Mucosa of rectum (tissue), 2 donors: ENCODE measurements around the gene SPINK14.

Experiments used
- H3K27ac ChIP-seq, 2 donors: one replicate each; pipeline ENCODE4 v1.7.0; 2013; ENCODE audit warnings: inconsistent platforms in 2 of 2, low read depth in 2 of 2, low read length in 2 of 2
- H3K27me3 ChIP-seq, 2 donors: one replicate each; pipeline ENCODE4 v1.7.0; 2013; ENCODE audit warnings: low read length in 2 of 2; ENCODE audit not compliant: control insufficient read depth in 2 of 2, insufficient read depth in 2 of 2
- H3K36me3 ChIP-seq, 2 donors: one replicate each; pipeline ENCODE4 v1.7.0; 2013; ENCODE audit warnings: low read length in 2 of 2; ENCODE audit not compliant: control insufficient read depth in 2 of 2, insufficient read depth in 2 of 2
- H3K4me1 ChIP-seq, 2 donors: one replicate each; pipeline ENCODE4 v1.7.0; 2013; ENCODE audit warnings: low read length in 2 of 2, mild to moderate bottlenecking in 1 of 2; ENCODE audit not compliant: control insufficient read depth in 2 of 2, insufficient read depth in 2 of 2
- H3K4me3 ChIP-seq, 2 donors: one replicate each; pipeline ENCODE4 v1.7.0; 2013; ENCODE audit warnings: low read length in 2 of 2
- H3K9ac ChIP-seq, 2 donors: one replicate each; pipeline ENCODE4 v1.7.0; 2013; ENCODE audit warnings: low read length in 2 of 2, low read depth in 1 of 2, mild to moderate bottlenecking in 1 of 2
- H3K9me3 ChIP-seq, 2 donors: one replicate each; pipeline ENCODE4 v1.7.0; 2013; ENCODE audit warnings: low read length in 2 of 2; ENCODE audit not compliant: control insufficient read depth in 2 of 2
- donor health status: healthy.
- donor health status: Normal muscosa, but diverticular disease.

SPINK14 gene

GRCh38 chr5:148221508-148221907, 53.2 kb downstream of the SPINK14 start:
- no peaks in the 10 kb centered on the region for H3K27me3 ChIP-seq
- no peak overlapping the region for H3K9ac ChIP-seq
- no peak overlapping the region for H3K4me3 ChIP-seq
- H3K27ac ChIP-seq = no peak overlapping the region
- no peaks in the 10 kb centered on the region for H3K9me3 ChIP-seq
- no peaks in the 10 kb centered on the region for H3K4me1 ChIP-seq
- no peaks in the 10 kb centered on the region for H3K36me3 ChIP-seq

- Histone ChIP-seq H3K4me3 (no peak overlapping the region), H3K27ac (no peak overlapping the region), H3K27me3 (no peaks in the 10 kb centered on the region), H3K9me3 (no peaks in the 10 kb centered on the region), H3K9ac (no peak overlapping the region), H3K4me1 (no peaks in the 10 kb centered on the region), H3K36me3 (no peaks in the 10 kb centered on the region)
These were observed 55.9 kb downstream of the SPINK14 start for GRCh38 chr5:148224117-148224742.
